Measurements from ENCODE around the gene CORO2B. TPM values are rescaled to one million over a fixed set of nuclear protein-coding genes. Genes with fewer than 3 reads are reported as not detected.

The CORO2B gene
- total and polyA plus RNA-seq, 2 of the 4 experiments (the other 2 are of a cell fraction) = 9.3 to 39.3 TPM

- peak overlapping the region; percentile 46; the same call in 1 of the 2 replicates for H3K27ac ChIP-seq (ENCODE audit: insufficient read depth, low read length)
- H3K9ac ChIP-seq (ENCODE audit: low read depth, low read length) = peak overlapping the region; percentile 9; the same call in 1 of the 2 replicates
- peak overlapping the region; percentile 85; the same call in 1 of the 3 replicates for H2BK15ac ChIP-seq (ENCODE audit: low read depth, low read length)
- peak overlapping the region; percentile 72 for H3K18ac ChIP-seq (ENCODE audit: low read depth, low read length)
- CTCF ChIA-PET = no interaction called here
- peaks cover 57% of the 10 kb centered on the region for H3K4me1 ChIP-seq (ENCODE audit: control insufficient read depth, insufficient read depth, low read length)
- peak overlapping the region; percentile 90 for H2BK5ac ChIP-seq (ENCODE audit: low read depth, low read length, poor library complexity, severe bottlenecking)
- TF ChIP-seq NFE2L2 (IDR thresholded peaks at IDR 0.05; ENCODE audit: low read depth, low read length) = no peak
- no peak for TF ChIP-seq POLR2A (IDR thresholded peaks at IDR 0.05; ENCODE audit: low read depth, low read length)
- TF ChIP-seq CEBPB (IDR thresholded peaks at IDR 0.05; ENCODE audit: low read depth, low read length) = no peak
- peaks cover 12 to 72% of the 10 kb centered on the region in 2 experiments for H3K79me1 ChIP-seq (ENCODE audit: low read depth in 1 of 2, low read length in 2 of 2)
- dilution Hi-C loops (cut with HindIII; ENCODE audit: low sequenced_read_pairs, unreplicated experiment) (no loop called here), in situ Hi-C loops (cut with MboI; ENCODE audit: low sequenced_read_pairs) (no loop called here), intact Hi-C loops (cut with micrococcal nuclease) (no loop called here)
- no peaks in the 10 kb centered on the region for H3K9me3 ChIP-seq (ENCODE audit: control insufficient read depth, insufficient read depth, low read length)
- H3K9me1 ChIP-seq (ENCODE audit: insufficient read depth, low read length) = peaks cover 59% of the 10 kb centered on the region
- peak overlapping the region; percentile 90 for H3K4ac ChIP-seq (ENCODE audit: low read depth, low read length)
- peaks cover 3% of the 10 kb centered on the region; the same call in 1 of the 2 replicates for H4K20me1 ChIP-seq (ENCODE audit: insufficient read depth, low read length)
- H4K5ac ChIP-seq (ENCODE audit: low read depth, low read length) = peak overlapping the region; percentile 86
- H3K36me3 ChIP-seq (ENCODE audit: control insufficient read depth, insufficient read depth, low read length) = no peaks in the 10 kb centered on the region
- H2AFZ ChIP-seq (replicated peaks; ENCODE audit: low read length, poor library complexity) = peak overlapping the region; percentile 79
- no peaks in the 10 kb centered on the region for H3K27me3 ChIP-seq (ENCODE audit: control insufficient read depth, insufficient read depth, low read length)
- 0 out of 2 replicates have a peak, but pooled peaks have one; percentile 3 for ATAC-seq (ENCODE audit: low read depth)
- H4K8ac ChIP-seq (ENCODE audit: low read depth in 2 of 2, low read length in 2 of 2) = peak overlapping the region; percentile 71 to 90
- H2BK20ac ChIP-seq (ENCODE audit: low read depth, low read length) = peak overlapping the region; percentile 97
- H3K4me3 ChIP-seq (ENCODE audit: insufficient read depth, low read depth, low read length) = no peak overlapping the region
- no peak overlapping the region for H3K4me2 ChIP-seq (ENCODE audit: low read depth, low read length)
- no TSS peak for BruUV-seq (replicated peaks)
- peak overlapping the region; percentile 84 for H3K14ac ChIP-seq (replicated peaks; ENCODE audit: low read depth, low read length)
- 38% methylated on average over 3 of the region's 8 CpGs; no CpG with 5 or more reads in 1 of the 2 experiments for WGBS, 2 experiments (ENCODE audit: extremely low coverage in 2 of 2, insufficient read length in 1 of 2)
- H2BK120ac ChIP-seq (ENCODE audit: low read depth, low read length) = peak overlapping the region; percentile 60
- H3K56ac ChIP-seq (ENCODE audit: extremely low read depth, insufficient read depth, low read length) = peak overlapping the region; percentile 27; the same call in 1 of the 2 replicates
- DNase-seq = no peak
- POLR2A ChIA-PET (ENCODE audit: unreplicated experiment) = no interaction called here
- peak overlapping the region; percentile 92 for H2AK5ac ChIP-seq (ENCODE audit: low read depth, low read length)
- peak overlapping the region; percentile 67; the same call in 1 of the 2 replicates for H3K23ac ChIP-seq (ENCODE audit: low read depth, low read length)
- H2AK9ac ChIP-seq (replicated peaks; ENCODE audit: low read depth, low read length, poor library complexity) = peak overlapping the region; percentile 95
- peak overlapping the region; percentile 81 for H4K91ac ChIP-seq (ENCODE audit: insufficient read depth, low read depth, low read length)
Measured at GRCh38 chr15:68640791-68641331, 62.1 kb downstream of the CORO2B start.
